HCT116 (cell line): ENCODE results near the gene ATP8A2. TPM values are rescaled to one million over a fixed set of nuclear protein-coding genes. Genes with fewer than 3 reads are reported as not detected.

Experiments used
- ATAC-seq: fragments of 200-7000 bp; cut with Tn5 transposase; 2 replicates; pipeline ENCODE4 v1.9.1; 2020; ENCODE audit warnings: mild to moderate bottlenecking, moderate library complexity
- BruUV-seq: library from RNA; stranded (reverse); fragments of 400-500 nt; replicated peaks from 2 replicates; lab custom pipeline; 2021; lab: Mats Ljungman, UMichigan
- CTCF ChIA-PET: fragments of 300-600 bp; sonication (Branson Sonifier 250); formaldehyde crosslinking; loops from one replicate; lab custom pipeline; 2021; ENCODE audit warnings: antibody characterized with exemption; lab: Charles Lee
- POLR2A ChIA-PET: fragments of 300-600, 350-600 bp; sonication (Branson Sonifier 250); formaldehyde crosslinking; loops from one replicate; lab custom pipeline; 2021; ENCODE audit warnings: antibody characterized with exemption; lab: Charles Lee
- RAD21 ChIA-PET, 2 experiments: fragments of 300-600 bp; sonication (Branson Sonifier 250); formaldehyde crosslinking; loops; one replicate each; lab custom pipeline; 2023; ENCODE audit warnings: low total read pairs in 2 of 2; ENCODE audit not compliant: uncharacterized antibody in 2 of 2, unreplicated experiment in 2 of 2, low non-redundant PET in 1 of 2; lab: Charles Lee
- DNase-seq: peaks from one replicate; pipeline ENCODE4 v3.0.0-alpha.2; 2010; ENCODE audit warnings: low read depth, low spot score
- H2AFZ ChIP-seq: fragments of 200-600 bp; shearing (Covaris generic), sonication (generic); 2 replicates; pipeline ENCODE4 v1.6.1; 2017; ENCODE audit warnings: low read depth, mixed run types, mixed read lengths, antibody characterized with exemption, low read length; ENCODE audit not compliant: poor library complexity, severe bottlenecking
- H3K27ac ChIP-seq: 2 replicates; pipeline ENCODE4 v1.5.1; 2012; ENCODE audit warnings: low read depth, low read length
- H3K27me3 ChIP-seq: fragments of 200-600 bp; sonication (generic); 2 replicates; pipeline ENCODE4 v1.6.1; 2016; ENCODE audit warnings: mixed run types, low read length, mixed read lengths; ENCODE audit not compliant: insufficient read depth
- H3K36me3 ChIP-seq, 2 experiments: fragments of 200-500 bp in 1 of 2; fragments of 200-600 bp in 1 of 2; sonication (Bioruptor generic) in 1 of 2; sonication (generic) in 1 of 2; 2 replicates each; pipeline versions ENCODE4 v1.5.1 to v1.6.1; 2014 to 2016; ENCODE audit warnings: low read length in 2 of 2, inconsistent platforms in 1 of 2, mixed read lengths in 1 of 2, mixed run types in 1 of 2; ENCODE audit not compliant: insufficient read depth in 2 of 2, control insufficient read depth in 1 of 2
- H3K4me1 ChIP-seq, 2 experiments: fragments of 200-600 bp in 1 of 2; sonication (generic) in 1 of 2; 2 replicates each; pipeline versions ENCODE4 v1.5.1 to v1.6.1; 2012 to 2017; ENCODE audit warnings: low read length in 2 of 2, inconsistent platforms in 1 of 2, mild to moderate bottlenecking in 1 of 2, mixed read lengths in 1 of 2, mixed run types in 1 of 2, moderate library complexity in 1 of 2; ENCODE audit not compliant: insufficient read depth in 2 of 2, control insufficient read depth in 1 of 2
- H3K4me2 ChIP-seq: fragments of 200-600 bp; sonication (generic); 2 replicates; pipeline ENCODE4 v1.6.1; 2017; ENCODE audit warnings: mixed run types, low read length, mixed read lengths
- H3K4me3 ChIP-seq, 2 experiments: fragments of 200-600 bp in 1 of 2; sonication (generic) in 1 of 2; replicated peaks in 1 of 2; 2 replicates each; pipeline ENCODE4 v1.5.1; 2011 to 2016; ENCODE audit warnings: low read length in 2 of 2, control low read depth in 1 of 2, low read depth in 1 of 2, mild to moderate bottlenecking in 1 of 2, mixed read lengths in 1 of 2, mixed run types in 1 of 2
- H3K79me2 ChIP-seq: fragments of 200-600 bp; sonication (generic); 2 replicates; pipeline ENCODE4 v1.6.1; 2017; ENCODE audit warnings: mild to moderate bottlenecking, mixed run types, low read length, moderate library complexity, mixed read lengths; ENCODE audit not compliant: insufficient read depth
- H3K9ac ChIP-seq: fragments of 200-600 bp; sonication (generic); 2 replicates; pipeline ENCODE4 v1.6.1; 2016; ENCODE audit warnings: low read length, mixed read lengths
- H3K9me2 ChIP-seq: fragments of 200-600 bp; sonication (generic), shearing (Covaris generic); 2 replicates; pipeline ENCODE4 v1.6.1; 2017; ENCODE audit warnings: mixed run types, mild to moderate bottlenecking, moderate library complexity; ENCODE audit not compliant: insufficient read depth
- H3K9me3 ChIP-seq, 2 experiments: fragments of 200-500 bp in 1 of 2; fragments of 200-600 bp in 1 of 2; sonication (Bioruptor generic) in 1 of 2; sonication (generic) in 1 of 2; 2 replicates each; pipeline ENCODE4 v1.6.1; 2014 to 2017; ENCODE audit warnings: low read length in 2 of 2, mixed read lengths in 2 of 2, inconsistent platforms in 1 of 2, low read depth in 1 of 2, mild to moderate bottlenecking in 1 of 2, mixed run types in 1 of 2, moderate library complexity in 1 of 2; ENCODE audit not compliant: control insufficient read depth in 1 of 2, insufficient read depth in 1 of 2
- H4K20me1 ChIP-seq: fragments of 200-600 bp; sonication (generic), shearing (Covaris generic); 2 replicates; pipeline ENCODE4 v1.6.1; 2017; ENCODE audit warnings: mixed run types, mild to moderate bottlenecking, moderate library complexity; ENCODE audit not compliant: insufficient read depth
- CBX3 ChIP-seq: IDR thresholded peaks from 2 replicates; pipeline ENCODE4 v1.6.1; 2012; ENCODE audit warnings: low read depth
- CEBPB ChIP-seq: IDR thresholded peaks from 2 replicates; pipeline ENCODE4 v1.6.1; 2012; ENCODE audit warnings: low read depth
- CTCF ChIP-seq, 3 experiments: fragments of 200-600 bp in 1 of 3; sonication (generic) in 1 of 3; IDR thresholded peaks in 2 of 3; conservative IDR thresholded peaks in 1 of 3; 2 replicates each; pipeline ENCODE4 v1.5.1; 2012 to 2017; ENCODE audit warnings: low read depth in 2 of 3, low read length in 2 of 3, antibody characterized with exemption in 1 of 3, borderline replicate concordance in 1 of 3, control low read depth in 1 of 3, mild to moderate bottlenecking in 1 of 3, mixed read lengths in 1 of 3, mixed run types in 1 of 3, moderate library complexity in 1 of 3; ENCODE audit not compliant: insufficient read depth in 1 of 3
- EGR1 ChIP-seq: IDR thresholded peaks from 2 replicates; pipeline ENCODE4 v1.6.1; 2012; ENCODE audit warnings: low read depth
- ELF1 ChIP-seq: IDR thresholded peaks from 2 replicates; pipeline ENCODE4 v1.6.1; 2012; ENCODE audit warnings: low read depth, borderline replicate concordance
- EZH2 ChIP-seq: fragments of 200-600 bp; sonication (generic); IDR thresholded peaks from 2 replicates; pipeline ENCODE4 v1.6.1; 2017; ENCODE audit warnings: antibody characterized with exemption, mixed run types
- EZH2phosphoT487 ChIP-seq: fragments of 200-600 bp; IDR thresholded peaks from 2 replicates; pipeline ENCODE4 v1.6.1; 2018; ENCODE audit warnings: antibody characterized with exemption, borderline replicate concordance
- JUND ChIP-seq: IDR thresholded peaks from 2 replicates; pipeline ENCODE4 v1.6.1; 2012
- MAX ChIP-seq: IDR thresholded peaks from 2 replicates; pipeline ENCODE4 v1.6.1; 2012
- POLR2A ChIP-seq: IDR thresholded peaks from 2 replicates; pipeline ENCODE4 v1.7.0; 2011; ENCODE audit warnings: borderline replicate concordance; ENCODE audit not compliant: insufficient read depth, insufficient read length; ENCODE audit errors: extremely low read depth
- POLR2AphosphoS5 ChIP-seq: IDR thresholded peaks from 2 replicates; pipeline ENCODE4 v1.6.1; 2011; ENCODE audit warnings: mild to moderate bottlenecking, low read depth, low read length, moderate library complexity
- RAD21 ChIP-seq: IDR thresholded peaks from 2 replicates; pipeline ENCODE4 v1.6.1; 2012; ENCODE audit warnings: low read depth, mild to moderate bottlenecking
- REST ChIP-seq: IDR thresholded peaks from 2 replicates; pipeline ENCODE4 v1.6.1; 2012; ENCODE audit warnings: low read depth
- SRF ChIP-seq: IDR thresholded peaks from 2 replicates; pipeline ENCODE4 v1.6.1; 2012; ENCODE audit warnings: low read depth
- TCF7L2 ChIP-seq: IDR thresholded peaks from 2 replicates; pipeline ENCODE4 v1.7.0; 2011; ENCODE audit warnings: borderline replicate concordance, inconsistent platforms; ENCODE audit not compliant: insufficient read depth, insufficient read length; ENCODE audit errors: extremely low read depth
- YY1 ChIP-seq: IDR thresholded peaks from 2 replicates; pipeline ENCODE4 v1.6.1; 2011; ENCODE audit warnings: low read length, low read depth, moderate library complexity, mild to moderate bottlenecking; ENCODE audit not compliant: insufficient replicate concordance; ENCODE audit errors: extremely low read depth
- ZNF274 ChIP-seq: fragments of 200-500 bp; sonication (Bioruptor generic); IDR thresholded peaks from 2 replicates; pipeline ENCODE4 v1.6.1; 2014; ENCODE audit warnings: mild to moderate bottlenecking, low read depth, low read length, inconsistent platforms
- intact Hi-C: fragments of 100-400 bp; cut with micrococcal nuclease; formaldehyde crosslinking; loops from 2 replicates; pipeline ENCODE4 v1.10.0; 2022
- total RNA-seq: library from RNA; stranded (reverse); gene quantifications from one replicate; pipeline ENCODE4 v1.2.1, GENCODE V29; 2021; ENCODE audit not compliant: unreplicated experiment

The ATP8A2 gene
- total RNA-seq, 1 experiment from 2014 or later: not detected

GRCh38 chr13:26034018-26034417 is 662.2 kb downstream of the ATP8A2 start:
- H3K4me2 ChIP-seq: no peak overlapping the region
- POLR2A ChIA-PET: no interaction called here
- no peak for TF ChIP-seq CTCF (IDR thresholded peaks at IDR 0.05 in 2 of 3, conservative IDR thresholded peaks at IDR 0.05 in 1 of 3; ENCODE audit: borderline replicate concordance in 1 of 3, insufficient read depth in 1 of 3, low read depth in 2 of 3, low read length in 2 of 3)
- TF ChIP-seq CEBPB: no peak
- TF ChIP-seq POLR2AphosphoS5: no peak
- no peak for TF ChIP-seq POLR2A
- TF ChIP-seq MAX: no peak
- TF ChIP-seq YY1: no peak
- TF ChIP-seq, all 23 proteins: peak for 0
- H3K79me2 ChIP-seq: no peaks in the 10 kb centered on the region
- ChIA-PET RAD21 (no interaction called here), CTCF (no interaction called here)
- H4K20me1 ChIP-seq: no peaks in the 10 kb centered on the region
- intact Hi-C loops: no loop called here
- no peak for ATAC-seq
- H3K9me3 ChIP-seq: no peaks in the 10 kb centered on the region
- H3K4me1 ChIP-seq: no peaks in the 10 kb centered on the region
- DNase-seq: no peak
- H3K9me2 ChIP-seq: no peaks in the 10 kb centered on the region
- H3K36me3 ChIP-seq: no peaks in the 10 kb centered on the region
- H3K27ac ChIP-seq: no peak overlapping the region
- no peak overlapping the region for H3K4me3 ChIP-seq
- BruUV-seq: no TSS peak
- peaks cover 25% of the 10 kb centered on the region for H3K27me3 ChIP-seq
- H3K9ac ChIP-seq: no peak overlapping the region
- H2AFZ ChIP-seq: no peak overlapping the region

DNA sequence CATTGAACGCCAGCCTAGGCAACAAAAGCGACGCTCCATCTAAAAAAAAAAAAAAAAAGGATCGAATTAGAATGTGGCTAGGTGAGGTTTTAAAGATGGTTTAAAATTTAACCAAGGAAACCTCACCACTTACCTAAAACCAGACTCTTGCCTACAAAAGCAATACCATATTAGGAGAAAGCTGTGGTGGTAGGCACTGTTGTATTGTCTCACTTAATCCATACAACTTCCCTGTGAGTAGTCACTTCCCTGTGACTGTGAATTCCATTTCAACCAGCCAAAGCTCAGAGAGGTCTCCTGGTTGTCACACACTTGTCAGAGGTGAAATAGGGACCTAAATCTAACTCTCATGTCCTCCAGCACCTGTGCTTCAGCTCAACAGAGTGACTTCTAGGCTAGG is 664.6 kb downstream of the ATP8A2 start:
- no TSS peak for BruUV-seq
- no peaks in the 10 kb centered on the region for H3K9me2 ChIP-seq
- POLR2A ChIA-PET: no interaction called here
- intact Hi-C loops: no loop called here
- H3K4me2 ChIP-seq: no peak overlapping the region
- H3K27ac ChIP-seq: no peak overlapping the region
- H3K9ac ChIP-seq: no peak overlapping the region
- RAD21 ChIA-PET: no interaction called here
- peaks cover 33% of the 10 kb centered on the region for H3K27me3 ChIP-seq
- CTCF ChIA-PET: no interaction called here
- H3K4me1 ChIP-seq: no peaks in the 10 kb centered on the region
- no peaks in the 10 kb centered on the region for H3K9me3 ChIP-seq
- no peaks in the 10 kb centered on the region for H4K20me1 ChIP-seq
- DNase-seq (no peak), ATAC-seq (no peak)
- H3K4me3 ChIP-seq: no peak overlapping the region
- no peak for TF ChIP-seq TCF7L2
- TF ChIP-seq ZNF274: no peak
- no peak for TF ChIP-seq RAD21
- TF ChIP-seq JUND: no peak
- TF ChIP-seq SRF: no peak
- TF ChIP-seq REST: no peak
- TF ChIP-seq EZH2phosphoT487: no peak
- TF ChIP-seq YY1: no peak
- TF ChIP-seq CBX3: no peak
- no peak for TF ChIP-seq EGR1
- TF ChIP-seq EZH2: no peak
- no peak for TF ChIP-seq ELF1
- H3K36me3 ChIP-seq: no peaks in the 10 kb centered on the region
- H3K79me2 ChIP-seq: no peaks in the 10 kb centered on the region
- no peak overlapping the region for H2AFZ ChIP-seq
